Glutamatergic neuron (in vitro differentiated cells): ENCODE results near the gene CDC27. TPM values are rescaled to one million over a fixed set of nuclear protein-coding genes. Genes with fewer than 3 reads are reported as not detected.

Source experiments
- DNase-seq: peaks from one replicate; pipeline ENCODE4 v3.0.0; 2022
- H3K27ac Mint-ChIP-seq: one replicate; pipeline ENCODE4 v1.8.0; 2020; ENCODE audit warnings: mild to moderate bottlenecking, mixed read lengths, inconsistent platforms; ENCODE audit not compliant: unreplicated experiment
- H3K27me3 Mint-ChIP-seq: one replicate; pipeline ENCODE4 v1.8.0; 2020; ENCODE audit warnings: mild to moderate bottlenecking, moderate library complexity, mixed read lengths, inconsistent platforms; ENCODE audit not compliant: unreplicated experiment
- H3K36me3 Mint-ChIP-seq: one replicate; pipeline ENCODE4 v1.8.0; 2020; ENCODE audit warnings: mild to moderate bottlenecking, mixed read lengths, inconsistent platforms; ENCODE audit not compliant: unreplicated experiment
- H3K4me1 Mint-ChIP-seq: one replicate; pipeline ENCODE4 v1.8.0; 2020; ENCODE audit warnings: mild to moderate bottlenecking, low read depth, mixed read lengths, inconsistent platforms; ENCODE audit not compliant: unreplicated experiment
- H3K4me3 Mint-ChIP-seq: one replicate; pipeline ENCODE4 v1.8.0; 2020; ENCODE audit warnings: mild to moderate bottlenecking, mixed read lengths, inconsistent platforms; ENCODE audit not compliant: unreplicated experiment
- H3K9me3 Mint-ChIP-seq: one replicate; pipeline ENCODE4 v1.8.0; 2020; ENCODE audit warnings: mild to moderate bottlenecking, moderate library complexity, mixed read lengths, inconsistent platforms; ENCODE audit not compliant: unreplicated experiment
- CTCF ChIP-seq: fragments of 200-600 bp; sonication (generic); IDR thresholded peaks from one replicate; pipeline ENCODE4 v1.5.0; 2021; ENCODE audit not compliant: partially characterized antibody, unreplicated experiment
- total RNA-seq: library from RNA; stranded (reverse); fragmentation: NEBNext Ultra II Directional; extraction: Animal tissue kit (Norgen Biotek cat#: 25700); gene quantifications from one replicate; pipeline ENCODE4 v1.2.1, GENCODE V29; 2021; ENCODE audit not compliant: unreplicated experiment

The CDC27 gene
- total RNA-seq, 1 donor from 2014 or later = 94.6 TPM

GRCh38 chr17:47099987-47100711 is 88.9 kb downstream of the CDC27 start:
- peak; percentile 92 for DNase-seq
- no peak for TF ChIP-seq CTCF
- peak overlapping the region; percentile 100 for H3K4me3 Mint-ChIP-seq

GRCh38 chr17:47099451-47099986 is 89.6 kb downstream of the CDC27 start:
- Mint-ChIP-seq H3K4me1 (peaks cover 2% of the 10 kb centered on the region), H3K27me3 (no peaks in the 10 kb centered on the region), H3K27ac (no peak overlapping the region), H3K36me3 (no peaks in the 10 kb centered on the region), H3K9me3 (peaks cover 4% of the 10 kb centered on the region), H3K4me3 (peak overlapping the region; percentile 79)
- no peak for TF ChIP-seq CTCF
- DNase-seq = no peak

More at GRCh38 chr17:47099987-47100711, 88.9 kb downstream of the CDC27 start:
- Mint-ChIP-seq H3K27ac (peak overlapping the region; percentile 92), H3K4me1 (peaks cover 2% of the 10 kb centered on the region), H3K27me3 (no peaks in the 10 kb centered on the region), H3K36me3 (no peaks in the 10 kb centered on the region), H3K9me3 (peaks cover 4% of the 10 kb centered on the region)

DNA sequence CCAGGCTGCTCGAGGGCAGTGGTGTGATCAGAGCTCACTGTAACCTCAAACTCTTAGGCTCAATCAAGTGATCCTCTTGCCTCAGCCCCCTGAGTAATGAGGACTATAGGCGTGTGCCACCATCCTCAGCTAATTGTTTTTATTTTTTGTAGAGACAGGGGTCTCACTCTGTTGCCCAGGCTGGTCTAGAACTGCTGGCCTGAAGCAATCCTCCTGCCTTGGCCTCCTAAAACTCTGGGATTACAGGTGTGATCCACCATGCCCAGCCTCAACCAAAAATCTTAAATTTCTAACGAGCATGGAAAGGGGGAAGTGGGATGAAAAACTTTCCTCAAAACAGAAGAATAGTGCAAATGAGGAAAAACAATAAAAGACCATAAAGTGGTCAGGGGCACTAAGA is 92.8 kb downstream of the CDC27 start:
- H3K36me3 Mint-ChIP-seq = no peaks in the 10 kb centered on the region
- peaks cover 2% of the 10 kb centered on the region for H3K4me1 Mint-ChIP-seq
- no peak overlapping the region for H3K4me3 Mint-ChIP-seq
- H3K27me3 Mint-ChIP-seq = no peaks in the 10 kb centered on the region
- peaks cover 7% of the 10 kb centered on the region for H3K9me3 Mint-ChIP-seq
- H3K27ac Mint-ChIP-seq = no peak overlapping the region
- no peak for DNase-seq
- no peak for TF ChIP-seq CTCF

GRCh38 chr17:47095268-47095667 is 93.8 kb downstream of the CDC27 start:
- H3K4me1 Mint-ChIP-seq = peaks cover 2% of the 10 kb centered on the region

More at GRCh38 chr17:47095268-47095667, 93.8 kb downstream of the CDC27 start:
- DNase-seq = no peak
- Mint-ChIP-seq H3K36me3 (no peaks in the 10 kb centered on the region), H3K27me3 (no peaks in the 10 kb centered on the region), H3K9me3 (peaks cover 6% of the 10 kb centered on the region), H3K4me3 (no peak overlapping the region), H3K27ac (no peak overlapping the region)
- TF ChIP-seq CTCF = no peak
